NOMO-1 (cell line): Measurements from ENCODE around the gene MGP.

ENCODE experiments used
- DNase-seq, 2 experiments: peaks; one replicate each; lab custom pipeline; 2025; ENCODE audit not compliant: unreplicated experiment in 2 of 2; lab: John Stamatoyannopoulos, UW

MGP gene

DNA sequence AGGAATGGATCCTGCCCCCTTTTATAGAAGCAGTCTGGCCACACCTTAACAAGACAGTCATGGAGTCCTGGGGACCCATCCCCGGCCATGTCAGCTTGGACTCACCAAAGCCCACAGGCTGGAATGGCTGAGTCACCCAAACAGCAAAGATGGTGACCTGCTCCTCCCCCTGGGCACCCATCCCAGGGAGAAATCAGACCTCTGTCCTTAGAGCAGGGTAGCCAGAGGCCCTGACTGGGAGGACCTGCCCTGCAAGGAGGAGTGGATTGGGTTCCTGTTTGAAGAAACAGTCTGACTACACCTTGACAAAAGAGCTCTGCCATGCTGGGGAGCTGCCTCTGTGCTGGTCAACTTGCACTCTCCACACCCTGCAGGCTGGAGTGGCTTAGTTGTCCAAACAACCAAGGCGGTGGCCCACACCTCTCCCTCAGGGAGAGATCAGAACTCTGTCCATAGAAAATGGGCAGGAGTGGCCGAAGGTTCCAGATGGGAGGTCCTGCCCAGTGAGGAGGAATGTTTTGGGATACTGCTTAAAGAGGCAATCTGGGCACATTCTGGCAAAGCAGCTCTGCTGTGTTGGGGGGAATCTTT lies 16.6 kb downstream of the MGP start:
- DNase-seq = no peak

DNA sequence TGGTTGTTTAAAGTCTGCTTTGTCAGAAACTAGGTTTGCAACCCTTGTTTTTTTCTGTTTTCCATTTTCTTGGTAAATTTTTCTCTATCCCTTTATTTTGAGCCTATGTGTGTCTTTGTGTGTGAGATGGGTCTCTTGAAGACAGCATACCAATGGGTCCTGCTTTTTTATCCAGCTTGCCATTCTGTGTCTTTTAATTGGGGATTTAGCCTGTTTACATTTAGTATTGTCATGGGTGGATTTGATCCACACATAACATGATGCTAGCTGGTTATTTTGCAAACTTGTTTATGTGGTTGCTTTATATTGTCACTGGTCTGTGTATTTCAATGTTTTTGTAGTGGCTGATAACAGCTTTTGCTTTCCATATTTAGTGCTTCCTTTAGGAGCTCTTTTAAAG lies 25.2 kb downstream of the MGP start:
- DNase-seq = no peak

DNA sequence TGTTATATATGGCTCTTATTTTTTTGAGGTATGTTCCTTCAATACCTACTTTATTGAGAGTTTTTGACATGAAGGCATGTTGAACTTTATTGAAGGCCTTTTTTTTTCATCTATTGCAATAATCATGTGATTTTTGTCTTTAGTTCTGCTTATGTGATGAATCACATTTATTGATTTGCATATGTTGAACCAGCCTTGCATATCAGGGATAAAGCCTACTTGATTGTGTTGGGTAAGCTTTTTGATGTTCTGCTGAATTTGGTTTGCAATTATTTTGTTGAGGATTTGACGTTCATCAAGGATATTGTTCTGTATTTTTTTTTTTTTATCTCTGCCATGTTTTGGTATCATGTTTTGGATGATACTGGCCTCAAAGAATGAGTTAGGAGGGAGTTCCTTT lies 27.1 kb downstream of the MGP start:
- DNase-seq = no peak

DNA sequence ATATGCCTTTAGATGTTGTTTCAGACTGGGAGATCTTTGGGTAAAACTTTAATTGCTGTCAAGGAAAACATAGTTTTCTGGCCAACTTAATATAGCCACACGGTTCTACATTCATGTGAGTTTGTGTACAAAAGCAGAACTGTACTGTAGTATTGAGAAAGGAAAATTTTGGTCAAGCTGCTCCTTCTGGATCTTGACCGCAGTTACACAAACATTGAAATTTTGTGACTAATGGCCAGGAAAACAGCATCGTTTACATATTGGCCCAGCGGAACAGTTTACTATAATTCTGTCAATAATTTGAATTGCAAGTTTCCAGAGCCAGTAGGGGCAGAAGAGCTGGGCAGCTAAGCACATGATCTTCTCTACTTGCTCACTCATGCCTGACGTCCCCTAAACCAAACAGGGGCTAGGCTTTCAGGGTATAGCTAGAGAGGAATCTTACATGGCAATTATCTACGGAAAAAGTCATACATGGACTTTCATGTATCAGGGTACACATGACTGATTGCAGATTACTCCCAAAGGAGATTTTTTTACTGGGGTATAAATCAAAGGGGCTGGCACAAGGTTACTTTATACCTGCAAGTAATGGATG lies 31.0 kb downstream of the MGP start:
- DNase-seq = peak; percentile 25 to 43

DNA sequence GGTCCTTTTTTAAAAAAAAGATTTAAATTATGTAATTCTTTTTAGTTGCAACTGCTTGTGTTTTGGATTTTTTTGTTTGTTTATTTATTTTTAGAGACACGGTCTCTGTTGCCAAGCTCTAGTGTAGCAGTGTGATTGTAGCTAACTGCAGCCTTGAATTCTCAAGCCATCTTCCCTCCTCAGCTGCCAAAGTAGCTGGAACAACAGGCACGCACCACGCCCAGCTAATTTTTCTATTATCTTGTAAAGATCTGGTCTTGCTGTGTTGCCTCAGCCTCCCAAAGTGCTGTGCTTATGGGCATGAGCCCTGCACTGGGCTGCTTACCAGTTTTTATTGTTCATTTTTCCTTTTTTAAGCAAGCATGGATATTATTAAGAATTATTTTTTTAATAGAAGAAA lies 31.7 kb downstream of the MGP start:
- DNase-seq = no peak

DNA sequence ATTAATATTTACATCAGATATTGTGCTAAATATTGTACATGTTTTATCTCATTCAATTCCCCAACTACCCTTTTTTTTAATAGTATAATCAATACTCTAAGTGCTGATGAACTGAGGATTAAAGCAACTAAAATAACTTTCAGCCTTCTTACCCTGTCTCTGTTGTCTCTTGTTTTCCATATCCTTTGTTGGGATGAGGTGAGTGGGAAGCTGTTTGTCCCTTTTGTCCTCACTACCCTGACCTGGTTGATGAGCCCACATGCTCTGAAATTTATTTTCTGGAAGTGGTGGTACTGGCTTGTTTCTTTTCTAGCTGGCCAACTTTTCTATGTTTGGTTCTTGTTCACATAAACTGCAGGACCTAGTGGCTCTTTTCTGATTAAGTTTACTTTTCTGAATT lies 32.8 kb downstream of the MGP start:
- no peak for DNase-seq

DNA sequence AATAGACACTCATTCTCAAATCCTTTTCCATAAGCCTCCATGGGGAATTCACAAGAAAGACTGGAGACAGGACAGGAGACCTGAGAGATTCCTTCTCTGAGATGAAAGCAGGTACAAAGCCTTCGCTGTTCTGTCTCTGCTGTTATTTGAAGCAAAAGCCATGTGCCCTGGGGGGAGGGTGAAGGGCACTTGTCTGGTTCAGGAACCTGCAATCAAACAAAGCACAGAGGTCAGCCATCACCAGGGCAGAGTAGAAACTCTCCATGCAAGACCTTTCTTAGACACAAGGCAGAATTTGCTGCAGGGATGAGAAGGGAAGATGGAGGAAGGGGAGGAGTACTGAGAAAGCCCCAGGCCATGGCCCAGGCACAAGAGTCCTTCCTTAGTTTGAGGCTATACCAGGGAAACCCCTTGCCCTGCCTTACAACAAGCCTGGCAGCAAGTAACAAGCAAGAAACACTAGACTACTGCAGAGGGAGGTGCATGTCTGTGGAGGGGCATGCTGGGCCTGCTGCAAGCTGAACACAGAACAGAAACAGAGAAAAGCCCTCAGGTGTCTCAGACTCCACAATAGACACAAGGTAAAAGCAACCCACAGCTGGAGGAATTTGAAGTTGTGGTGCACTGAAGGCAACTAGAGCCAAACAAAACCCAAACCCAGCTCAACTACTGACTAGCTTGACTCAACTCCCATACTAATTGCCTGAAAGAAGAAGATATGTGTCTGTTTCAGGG lies 34.6 kb downstream of the MGP start:
- no peak for DNase-seq

DNA sequence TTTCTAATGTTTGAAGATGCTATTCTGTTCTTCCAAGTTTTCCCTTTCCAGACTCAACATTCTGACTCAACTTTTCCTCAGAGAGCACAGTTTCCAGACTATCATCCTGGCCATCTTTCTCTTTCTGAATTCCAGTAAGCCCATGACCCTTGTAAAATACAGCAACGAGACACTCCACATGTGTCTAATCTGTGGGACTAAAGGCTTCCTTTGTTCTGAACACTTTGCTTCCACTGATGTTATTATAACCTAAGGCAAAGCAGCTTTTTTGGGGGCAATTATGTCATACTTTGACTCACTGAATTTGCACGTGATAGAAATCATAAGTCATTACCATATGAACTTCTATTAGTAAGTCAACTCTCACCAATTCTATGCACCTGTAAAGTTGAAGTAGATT lies 36.0 kb downstream of the MGP start:
- no peak for DNase-seq

DNA sequence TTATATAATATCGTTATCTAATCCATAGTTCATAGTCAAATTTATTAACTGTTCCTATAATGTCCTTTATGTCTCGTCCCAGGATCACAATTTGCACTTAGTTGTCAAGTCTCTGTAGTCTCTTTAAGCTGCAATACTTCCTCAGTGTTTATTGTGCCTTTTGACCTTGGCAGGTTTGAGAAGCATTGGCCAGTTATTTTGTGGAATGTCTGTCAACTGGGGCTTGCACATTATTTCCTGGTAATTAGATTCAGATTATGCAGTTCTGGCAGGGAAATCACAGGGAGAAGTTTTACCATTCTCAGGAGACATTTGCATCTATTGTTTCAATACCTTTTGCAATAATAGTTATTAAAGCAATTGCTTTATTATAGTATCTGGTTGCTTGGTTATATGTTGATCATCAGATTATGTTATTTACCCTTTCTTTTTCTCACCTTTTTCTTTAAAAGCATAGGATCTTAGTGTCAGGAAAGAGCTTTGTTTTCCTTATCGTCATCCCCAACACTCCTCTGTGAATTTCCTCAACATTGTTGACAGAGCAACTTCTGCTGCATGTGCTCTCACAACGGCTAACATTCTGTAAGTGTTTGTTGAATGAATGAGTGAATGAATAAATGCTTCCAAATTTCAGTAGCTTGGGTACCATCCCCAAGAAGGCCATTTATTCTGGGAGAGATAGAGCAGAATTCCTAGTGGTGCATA lies 38.6 kb downstream of the MGP start:
- DNase-seq = no peak

DNA sequence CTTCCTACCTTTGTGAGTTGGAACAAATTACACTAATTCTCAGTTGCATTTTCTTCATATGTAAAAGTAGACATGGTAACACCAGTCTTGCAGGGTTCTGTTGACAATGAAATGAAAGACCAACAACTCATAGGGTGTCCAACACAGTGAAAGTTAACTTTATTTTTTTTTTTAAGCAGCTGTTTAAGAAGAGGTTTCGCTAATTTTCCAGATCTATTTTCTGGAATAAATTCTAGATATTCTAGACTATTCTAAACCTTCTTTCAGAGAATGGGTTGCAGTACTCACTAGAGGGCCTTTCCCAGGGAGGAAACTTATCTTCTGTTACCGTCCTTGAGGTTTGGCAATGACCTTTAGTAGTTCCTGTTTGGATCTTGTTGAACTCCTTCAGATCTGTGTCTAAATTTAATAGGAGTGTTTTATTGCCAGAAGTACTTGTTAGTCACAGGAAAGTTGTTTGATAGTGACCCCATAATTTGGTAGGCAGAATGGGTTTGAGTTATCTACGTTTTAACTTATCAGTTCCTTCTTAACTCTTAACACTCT lies 39.5 kb downstream of the MGP start:
- peak; percentile 8 to 47 for DNase-seq

DNA sequence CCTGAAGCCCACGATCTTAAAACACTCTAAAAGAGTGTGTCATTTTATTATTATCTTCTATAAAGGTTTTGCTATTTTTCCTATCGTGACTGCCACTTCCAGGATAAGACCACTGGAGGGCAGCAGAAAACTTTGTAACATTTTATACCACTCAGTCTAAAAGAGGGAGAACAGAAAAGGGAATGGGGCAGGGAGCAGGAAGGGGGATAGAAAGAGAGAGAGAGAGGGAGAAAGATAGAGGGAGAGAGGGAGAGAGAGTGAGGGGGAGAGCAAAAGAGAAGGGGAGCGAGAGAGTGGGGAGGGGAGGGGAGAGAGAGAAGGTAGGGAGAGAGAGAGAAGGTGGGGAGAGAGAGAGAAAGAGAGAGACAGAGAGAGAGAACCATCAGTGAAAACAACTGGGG lies 40.3 kb downstream of the MGP start:
- peak in 1 of 2 experiments; percentile 33 for DNase-seq

DNA sequence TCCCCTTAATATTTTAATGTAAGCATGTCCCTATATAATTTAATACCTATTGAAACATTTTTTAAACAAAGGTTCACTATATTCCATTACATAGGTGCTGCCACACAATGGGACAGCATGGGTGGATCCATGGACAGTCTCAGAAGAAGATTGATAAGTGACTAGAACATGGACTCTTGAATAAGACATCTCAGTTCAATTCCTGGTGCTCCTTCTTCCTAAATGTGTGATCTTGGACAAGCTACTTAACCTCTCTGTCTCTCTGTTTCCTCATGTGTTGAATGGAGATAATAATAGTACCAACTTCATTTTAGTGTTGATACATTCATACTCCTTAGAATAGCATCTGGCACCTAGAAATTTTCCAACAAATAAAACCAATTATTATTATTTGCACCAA lies 41.3 kb downstream of the MGP start:
- DNase-seq = no peak

DNA sequence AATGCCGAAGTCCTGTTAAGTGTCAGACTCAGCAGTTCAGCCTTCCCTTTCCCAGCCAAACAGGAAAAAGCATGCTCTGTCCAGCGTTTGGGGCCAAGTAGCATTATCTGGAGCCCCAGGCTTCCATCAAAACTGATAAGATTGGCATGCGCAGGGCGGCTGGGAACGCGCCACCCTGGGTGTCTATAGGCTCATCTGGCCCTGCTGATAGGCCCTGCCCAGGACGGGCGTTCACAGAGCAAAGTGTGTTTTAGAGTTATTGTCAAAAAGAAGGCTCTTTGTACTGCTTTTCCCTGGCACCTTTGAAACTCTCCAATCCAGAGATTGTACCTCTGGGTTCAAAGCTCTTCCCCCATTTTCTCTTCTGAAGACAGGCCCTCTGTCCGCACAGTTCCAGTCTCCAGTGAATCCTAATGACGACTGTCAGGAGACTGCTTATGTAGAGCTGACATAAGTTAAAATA lies 42.2 kb downstream of the MGP start, which contains the start of gene ART4:
ART4 (minus strand) TSS at position 102 of the 463 bp plus-strand sequence. CDS start 413 bp downstream, outside the sequence.
- DNase-seq = no peak

DNA sequence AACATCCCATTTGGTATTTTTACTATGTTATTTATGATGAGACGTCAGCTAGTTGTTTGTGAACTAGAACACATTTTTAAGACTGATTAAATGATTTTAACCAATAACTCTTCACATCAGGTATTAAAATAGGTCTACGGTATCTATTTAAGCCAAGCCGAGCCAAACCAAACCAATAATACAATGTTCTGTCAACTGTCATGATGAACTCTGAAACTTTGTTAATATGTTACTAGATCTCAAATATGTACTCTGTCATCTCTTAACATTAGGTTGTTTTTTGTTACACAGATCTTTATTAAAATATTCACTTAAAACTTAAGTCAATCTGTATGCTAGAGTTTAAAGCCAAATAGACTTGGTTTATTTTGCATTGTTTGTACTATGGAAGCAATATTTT lies 43.3 kb downstream of the MGP start:
- DNase-seq = no peak

DNA sequence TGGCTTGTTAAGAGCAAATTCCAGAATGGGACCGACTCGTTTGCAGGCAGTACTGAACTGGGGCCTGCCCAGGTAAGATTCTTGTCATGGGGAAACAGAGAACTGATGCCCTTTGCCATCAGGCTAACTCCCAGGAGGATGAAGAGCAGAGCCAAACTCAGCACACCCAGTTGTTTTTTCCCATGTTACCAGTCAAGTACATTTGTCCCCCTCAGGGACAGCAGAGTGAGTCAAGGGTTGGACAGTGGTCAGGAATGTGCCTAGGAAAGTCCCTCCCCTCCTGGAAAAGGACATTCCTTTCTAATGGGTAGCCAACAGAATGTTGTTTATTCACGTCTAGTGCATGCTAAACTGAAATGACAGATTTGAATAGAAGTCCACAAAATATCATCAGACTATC lies 43.9 kb downstream of the MGP start:
- DNase-seq = no peak

DNA sequence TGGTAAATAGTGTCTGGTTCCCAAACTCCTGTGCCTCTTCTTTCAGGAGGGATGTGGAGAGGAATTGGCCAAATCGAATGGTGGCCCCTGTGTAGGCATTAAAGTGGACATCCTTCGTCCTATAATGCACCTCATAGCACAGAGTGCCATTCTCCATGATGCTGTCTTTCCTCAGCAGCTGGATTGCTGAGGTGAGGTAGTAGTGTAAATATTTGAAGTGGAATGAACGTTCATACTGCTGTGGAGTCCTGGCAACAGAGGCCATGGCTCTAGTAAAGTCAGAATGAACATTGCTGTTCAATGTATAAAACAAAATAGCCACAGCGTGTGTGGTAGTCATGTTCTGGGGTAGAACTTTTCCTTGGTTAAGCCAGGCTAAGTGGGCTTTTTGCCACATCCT lies 45.0 kb downstream of the MGP start:
- DNase-seq = no peak

DNA sequence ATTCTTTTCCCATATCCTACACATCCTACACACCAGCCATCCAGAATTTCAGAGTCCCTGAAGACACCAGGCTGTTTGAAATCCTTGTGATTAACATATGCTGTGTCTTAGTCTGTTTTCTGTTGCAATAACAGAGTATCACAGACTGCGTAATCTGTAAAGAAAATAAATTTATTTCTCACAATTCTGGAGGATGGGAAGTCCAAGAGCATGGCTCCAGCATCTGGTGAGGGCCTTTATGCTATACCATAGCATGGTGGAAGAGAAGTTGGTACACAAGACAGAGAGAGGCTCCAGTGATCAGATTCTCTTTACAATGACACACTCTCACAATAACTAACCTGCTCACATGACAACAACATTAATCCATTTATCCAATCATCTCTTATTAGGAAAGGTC lies 46.4 kb downstream of the MGP start:
- DNase-seq = no peak

DNA sequence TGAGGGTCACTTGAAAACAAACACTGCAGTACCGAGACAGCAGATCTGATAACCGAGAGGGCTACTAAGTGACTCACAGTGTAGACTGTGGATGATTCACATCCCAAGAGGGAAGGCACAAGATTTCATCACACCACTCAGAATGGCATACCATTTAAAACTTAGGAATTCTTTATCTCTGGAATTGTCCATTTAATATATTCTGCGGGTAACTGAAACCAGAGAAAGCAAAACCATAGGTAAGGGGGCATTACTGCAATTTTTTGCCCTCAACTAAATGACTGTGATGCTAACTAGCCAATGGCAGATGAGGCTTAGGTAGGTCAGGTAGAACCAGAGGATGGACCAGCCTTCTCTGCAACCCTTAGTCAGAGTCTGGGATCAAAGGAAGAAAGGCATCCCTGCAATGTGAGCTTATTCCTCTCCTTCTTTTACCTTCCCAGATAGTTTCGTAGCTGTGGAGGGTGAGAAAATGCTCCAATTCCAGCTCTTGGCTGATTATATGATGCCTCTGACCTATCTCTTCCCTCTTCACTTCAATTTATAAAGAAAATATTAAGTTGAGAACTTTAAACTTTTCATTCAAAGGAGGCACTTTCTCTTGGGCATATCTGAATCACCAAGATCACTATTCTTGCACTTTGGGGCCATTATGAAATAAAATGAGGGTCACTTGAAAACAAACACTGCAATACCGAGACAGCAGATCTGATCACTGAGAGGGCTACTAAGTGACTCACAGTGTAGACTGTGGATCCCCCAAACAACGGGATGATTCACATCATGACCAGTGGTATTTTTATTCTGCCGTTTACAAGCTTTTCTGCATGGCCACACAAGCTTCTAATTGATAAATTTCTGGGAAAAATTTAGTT lies 49.1 kb downstream of the MGP start:
- DNase-seq = no peak

DNA sequence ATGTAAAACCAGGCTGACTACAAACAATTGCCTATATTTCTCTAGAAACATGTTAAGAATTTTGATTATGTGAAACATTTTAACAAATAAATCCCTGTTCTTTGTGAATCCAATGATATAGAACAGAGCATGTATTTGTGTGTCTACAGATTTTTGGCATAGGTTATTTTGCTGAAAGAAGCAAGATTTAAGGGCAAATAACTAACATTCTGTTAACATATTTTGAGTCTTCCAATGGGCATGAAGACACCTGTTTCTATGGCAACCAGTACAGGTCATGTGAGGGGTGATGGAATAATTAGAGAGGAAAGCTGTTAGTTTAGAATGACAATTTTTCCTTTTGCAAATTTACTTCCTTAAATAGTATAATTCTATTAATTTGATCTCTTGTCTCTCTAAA lies 51.1 kb downstream of the MGP start:
- DNase-seq = no peak

DNA sequence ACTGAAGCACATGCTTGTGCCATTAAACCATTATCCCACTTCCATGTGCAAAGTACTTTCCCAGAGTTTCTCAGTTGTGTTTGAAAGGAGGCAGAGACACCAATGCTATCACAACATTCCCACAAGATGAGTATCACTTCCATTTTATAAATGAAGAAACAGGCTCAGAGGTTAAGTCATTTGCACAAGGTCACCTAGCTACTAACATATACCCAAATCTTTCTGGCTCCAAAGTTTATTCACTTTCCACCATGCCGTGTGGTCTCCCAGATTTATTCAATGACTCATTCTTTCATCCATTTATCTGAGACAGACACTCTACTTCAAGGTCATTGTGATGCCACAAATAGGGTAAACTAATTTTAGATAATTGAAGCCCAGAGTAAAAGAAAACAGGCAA lies 51.7 kb downstream of the MGP start:
- no peak for DNase-seq
